HCT116 (cell line): ENCODE results near the gene TMEM125. TPM values are rescaled to one million over a fixed set of nuclear protein-coding genes. Genes with fewer than 3 reads are reported as not detected.

Source experiments
- ATAC-seq: fragments of 200-7000 bp; cut with Tn5 transposase; 2 replicates; pipeline ENCODE4 v1.9.1; 2020; ENCODE audit warnings: mild to moderate bottlenecking, moderate library complexity
- BruUV-seq: library from RNA; stranded (reverse); fragments of 400-500 nt; replicated peaks from 2 replicates; lab custom pipeline; 2021; lab: Mats Ljungman, UMichigan
- CTCF ChIA-PET: fragments of 300-600 bp; sonication (Branson Sonifier 250); formaldehyde crosslinking; loops from one replicate; lab custom pipeline; 2021; ENCODE audit warnings: antibody characterized with exemption; lab: Charles Lee
- POLR2A ChIA-PET: fragments of 300-600, 350-600 bp; sonication (Branson Sonifier 250); formaldehyde crosslinking; loops from one replicate; lab custom pipeline; 2021; ENCODE audit warnings: antibody characterized with exemption; lab: Charles Lee
- RAD21 ChIA-PET, 2 experiments: fragments of 300-600 bp; sonication (Branson Sonifier 250); formaldehyde crosslinking; loops; one replicate each; lab custom pipeline; 2023; ENCODE audit warnings: low total read pairs in 2 of 2; ENCODE audit not compliant: uncharacterized antibody in 2 of 2, unreplicated experiment in 2 of 2, low non-redundant PET in 1 of 2; lab: Charles Lee
- DNase-seq: peaks from one replicate; pipeline ENCODE4 v3.0.0-alpha.2; 2010; ENCODE audit warnings: low read depth, low spot score
- H2AFZ ChIP-seq: fragments of 200-600 bp; shearing (Covaris generic), sonication (generic); 2 replicates; pipeline ENCODE4 v1.6.1; 2017; ENCODE audit warnings: low read depth, mixed run types, mixed read lengths, antibody characterized with exemption, low read length; ENCODE audit not compliant: poor library complexity, severe bottlenecking
- H3K27ac ChIP-seq: 2 replicates; pipeline ENCODE4 v1.5.1; 2012; ENCODE audit warnings: low read depth, low read length
- H3K27me3 ChIP-seq: fragments of 200-600 bp; sonication (generic); 2 replicates; pipeline ENCODE4 v1.6.1; 2016; ENCODE audit warnings: mixed run types, low read length, mixed read lengths; ENCODE audit not compliant: insufficient read depth
- H3K36me3 ChIP-seq, 2 experiments: fragments of 200-500 bp in 1 of 2; fragments of 200-600 bp in 1 of 2; sonication (Bioruptor generic) in 1 of 2; sonication (generic) in 1 of 2; 2 replicates each; pipeline versions ENCODE4 v1.5.1 to v1.6.1; 2014 to 2016; ENCODE audit warnings: low read length in 2 of 2, inconsistent platforms in 1 of 2, mixed read lengths in 1 of 2, mixed run types in 1 of 2; ENCODE audit not compliant: insufficient read depth in 2 of 2, control insufficient read depth in 1 of 2
- H3K4me1 ChIP-seq, 2 experiments: fragments of 200-600 bp in 1 of 2; sonication (generic) in 1 of 2; 2 replicates each; pipeline versions ENCODE4 v1.5.1 to v1.6.1; 2012 to 2017; ENCODE audit warnings: low read length in 2 of 2, inconsistent platforms in 1 of 2, mild to moderate bottlenecking in 1 of 2, mixed read lengths in 1 of 2, mixed run types in 1 of 2, moderate library complexity in 1 of 2; ENCODE audit not compliant: insufficient read depth in 2 of 2, control insufficient read depth in 1 of 2
- H3K4me2 ChIP-seq: fragments of 200-600 bp; sonication (generic); 2 replicates; pipeline ENCODE4 v1.6.1; 2017; ENCODE audit warnings: mixed run types, low read length, mixed read lengths
- H3K4me3 ChIP-seq, 2 experiments: fragments of 200-600 bp in 1 of 2; sonication (generic) in 1 of 2; replicated peaks in 1 of 2; 2 replicates each; pipeline ENCODE4 v1.5.1; 2011 to 2016; ENCODE audit warnings: low read length in 2 of 2, control low read depth in 1 of 2, low read depth in 1 of 2, mild to moderate bottlenecking in 1 of 2, mixed read lengths in 1 of 2, mixed run types in 1 of 2
- H3K79me2 ChIP-seq: fragments of 200-600 bp; sonication (generic); 2 replicates; pipeline ENCODE4 v1.6.1; 2017; ENCODE audit warnings: mild to moderate bottlenecking, mixed run types, low read length, moderate library complexity, mixed read lengths; ENCODE audit not compliant: insufficient read depth
- H3K9ac ChIP-seq: fragments of 200-600 bp; sonication (generic); 2 replicates; pipeline ENCODE4 v1.6.1; 2016; ENCODE audit warnings: low read length, mixed read lengths
- H3K9me2 ChIP-seq: fragments of 200-600 bp; sonication (generic), shearing (Covaris generic); 2 replicates; pipeline ENCODE4 v1.6.1; 2017; ENCODE audit warnings: mixed run types, mild to moderate bottlenecking, moderate library complexity; ENCODE audit not compliant: insufficient read depth
- H3K9me3 ChIP-seq, 2 experiments: fragments of 200-500 bp in 1 of 2; fragments of 200-600 bp in 1 of 2; sonication (Bioruptor generic) in 1 of 2; sonication (generic) in 1 of 2; 2 replicates each; pipeline ENCODE4 v1.6.1; 2014 to 2017; ENCODE audit warnings: low read length in 2 of 2, mixed read lengths in 2 of 2, inconsistent platforms in 1 of 2, low read depth in 1 of 2, mild to moderate bottlenecking in 1 of 2, mixed run types in 1 of 2, moderate library complexity in 1 of 2; ENCODE audit not compliant: control insufficient read depth in 1 of 2, insufficient read depth in 1 of 2
- H4K20me1 ChIP-seq: fragments of 200-600 bp; sonication (generic), shearing (Covaris generic); 2 replicates; pipeline ENCODE4 v1.6.1; 2017; ENCODE audit warnings: mixed run types, mild to moderate bottlenecking, moderate library complexity; ENCODE audit not compliant: insufficient read depth
- CEBPB ChIP-seq: IDR thresholded peaks from 2 replicates; pipeline ENCODE4 v1.6.1; 2012; ENCODE audit warnings: low read depth
- EZH2 ChIP-seq: fragments of 200-600 bp; sonication (generic); IDR thresholded peaks from 2 replicates; pipeline ENCODE4 v1.6.1; 2017; ENCODE audit warnings: antibody characterized with exemption, mixed run types
- EZH2phosphoT487 ChIP-seq: fragments of 200-600 bp; IDR thresholded peaks from 2 replicates; pipeline ENCODE4 v1.6.1; 2018; ENCODE audit warnings: antibody characterized with exemption, borderline replicate concordance
- JUND ChIP-seq: IDR thresholded peaks from 2 replicates; pipeline ENCODE4 v1.6.1; 2012
- RAD21 ChIP-seq: IDR thresholded peaks from 2 replicates; pipeline ENCODE4 v1.6.1; 2012; ENCODE audit warnings: low read depth, mild to moderate bottlenecking
- REST ChIP-seq: IDR thresholded peaks from 2 replicates; pipeline ENCODE4 v1.6.1; 2012; ENCODE audit warnings: low read depth
- SIN3A ChIP-seq: IDR thresholded peaks from 2 replicates; pipeline ENCODE4 v1.6.1; 2012; ENCODE audit warnings: low read depth
- SP1 ChIP-seq: IDR thresholded peaks from 2 replicates; pipeline ENCODE4 v1.6.1; 2012; ENCODE audit warnings: low read depth
- YY1 ChIP-seq: IDR thresholded peaks from 2 replicates; pipeline ENCODE4 v1.6.1; 2011; ENCODE audit warnings: low read length, low read depth, moderate library complexity, mild to moderate bottlenecking; ENCODE audit not compliant: insufficient replicate concordance; ENCODE audit errors: extremely low read depth
- ZBTB33 ChIP-seq: IDR thresholded peaks from 2 replicates; pipeline ENCODE4 v1.6.1; 2011; ENCODE audit warnings: mild to moderate bottlenecking, low read length, moderate library complexity; ENCODE audit not compliant: insufficient replicate concordance; ENCODE audit errors: extremely low read depth
- intact Hi-C: fragments of 100-400 bp; cut with micrococcal nuclease; formaldehyde crosslinking; loops from 2 replicates; pipeline ENCODE4 v1.10.0; 2022
- total RNA-seq: library from RNA; stranded (reverse); gene quantifications from one replicate; pipeline ENCODE4 v1.2.1, GENCODE V29; 2021; ENCODE audit not compliant: unreplicated experiment

Gene TMEM125
- total RNA-seq, 1 experiment from 2014 or later, result 13.9 TPM

DNA sequence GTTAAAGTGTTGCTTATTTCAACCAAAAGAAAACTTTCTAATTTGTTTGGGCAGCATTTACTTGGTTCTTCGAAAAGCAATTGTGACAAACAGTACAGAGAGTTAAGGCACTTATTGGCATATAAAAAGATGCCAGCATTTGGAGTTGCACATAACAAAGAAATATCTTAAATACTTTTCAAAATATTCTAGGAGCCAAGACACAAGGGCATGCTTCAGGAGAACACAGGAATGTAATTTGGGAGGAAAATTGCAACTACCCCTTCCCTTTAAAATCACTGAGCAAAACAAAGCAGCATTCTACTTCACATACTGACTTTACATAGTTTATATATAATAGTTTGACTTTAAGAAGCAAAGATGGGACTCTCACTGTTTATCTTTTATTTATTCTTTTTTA, 26.4 kb downstream of the TMEM125 start (continued):
- TF ChIP-seq EZH2phosphoT487 (no peak), RAD21 (no peak), ZBTB33 (no peak), SIN3A (no peak), CEBPB (no peak), YY1 (no peak), EZH2 (no peak), JUND (no peak)

GRCh38 chr1:43298055-43298454, 28.3 kb downstream of the TMEM125 start:
- ATAC-seq (no peak), DNase-seq (no peak)
- intact Hi-C loops, result no loop called here
- Histone ChIP-seq H3K4me3 (no peak overlapping the region), H3K27me3 (no peaks in the 10 kb centered on the region), H3K9me2 (no peaks in the 10 kb centered on the region), H4K20me1 (no peaks in the 10 kb centered on the region), H3K36me3 (no peaks in the 10 kb centered on the region), H3K27ac (no peak overlapping the region), H2AFZ (no peak overlapping the region), H3K9ac (no peak overlapping the region), H3K9me3 (no peaks in the 10 kb centered on the region), H3K4me2 (no peak overlapping the region), H3K79me2 (no peaks in the 10 kb centered on the region), H3K4me1 (peaks cover 8 to 19% of the 10 kb centered on the region in 2 experiments; a peak in 3 of 4 replicates)
- RAD21 ChIA-PET, result no interaction called here
- BruUV-seq, result no TSS peak
- TF ChIP-seq REST (no peak), EZH2 (no peak), SP1 (no peak)
- POLR2A ChIA-PET, result no interaction called here
- CTCF ChIA-PET, result no interaction called here
